ENCODE measurements around the gene TAMALIN. TPM values are rescaled to one million over a fixed set of nuclear protein-coding genes. Genes with fewer than 3 reads are reported as not detected.

Gene TAMALIN
- total RNA-seq, 1 donor from 2014 or later = 11.1 TPM

DNA sequence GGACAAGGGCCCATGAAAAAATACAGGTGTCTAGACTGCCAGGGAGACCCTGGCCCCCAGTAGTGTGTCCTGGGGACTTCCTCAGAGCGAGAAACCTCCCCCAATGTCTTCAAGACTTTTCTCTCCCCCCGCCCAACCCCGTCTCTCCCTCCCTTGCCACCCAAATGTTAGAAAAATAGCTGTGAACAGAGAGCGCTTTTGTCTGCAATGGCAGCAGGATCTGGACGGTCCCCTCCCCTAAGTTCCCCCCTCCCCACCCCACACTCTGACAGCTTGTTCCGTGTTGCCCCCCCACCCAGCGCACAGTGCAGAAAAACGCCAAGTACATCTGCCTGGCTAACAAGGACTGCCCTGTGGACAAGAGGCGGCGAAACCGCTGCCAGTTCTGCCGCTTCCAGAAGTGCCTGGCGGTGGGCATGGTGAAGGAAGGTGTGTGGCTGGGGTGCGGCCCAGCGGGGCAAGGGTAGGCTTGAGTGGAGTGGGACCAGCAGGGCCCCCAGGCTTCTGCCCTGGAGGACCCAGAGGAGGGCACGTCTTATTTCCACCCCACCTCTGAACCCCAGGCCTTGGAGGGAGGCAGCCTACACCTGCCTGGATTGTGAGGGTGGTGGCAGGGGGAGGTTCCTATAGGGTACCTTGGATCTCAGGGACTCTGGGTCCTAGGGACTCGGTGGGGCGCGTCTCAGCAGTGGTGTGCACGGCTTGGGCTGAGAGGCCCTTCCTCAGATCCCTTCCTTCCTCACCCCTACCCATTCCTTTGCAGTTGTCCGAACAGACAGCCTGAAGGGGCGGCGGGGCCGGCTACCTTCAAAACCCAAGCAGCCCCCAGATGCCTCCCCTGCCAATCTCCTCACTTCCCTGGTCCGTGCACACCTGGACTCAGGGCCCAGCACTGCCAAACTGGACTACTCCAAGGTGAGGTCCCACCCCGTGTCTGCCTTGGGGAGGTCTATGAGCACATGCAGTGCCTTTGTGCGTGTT is 49.3 kb downstream of the TAMALIN start:
- Mint-ChIP-seq H3K27me3 (ENCODE audit: low read depth) (no peaks in the 10 kb centered on the region), H3K4me3 (ENCODE audit: unreplicated experiment) (no peak overlapping the region), H3K27ac (ENCODE audit: unreplicated experiment) (no peak overlapping the region), H3K9me3 (ENCODE audit: low read depth) (no peaks in the 10 kb centered on the region), H3K36me3 (ENCODE audit: low read depth) (peaks cover 3% of the 10 kb centered on the region), H3K4me1 (ENCODE audit: low read depth) (peaks cover 9% of the 10 kb centered on the region)
- no peak for DNase-seq (ENCODE audit: low spot score)
- TF ChIP-seq, protein P1, sequence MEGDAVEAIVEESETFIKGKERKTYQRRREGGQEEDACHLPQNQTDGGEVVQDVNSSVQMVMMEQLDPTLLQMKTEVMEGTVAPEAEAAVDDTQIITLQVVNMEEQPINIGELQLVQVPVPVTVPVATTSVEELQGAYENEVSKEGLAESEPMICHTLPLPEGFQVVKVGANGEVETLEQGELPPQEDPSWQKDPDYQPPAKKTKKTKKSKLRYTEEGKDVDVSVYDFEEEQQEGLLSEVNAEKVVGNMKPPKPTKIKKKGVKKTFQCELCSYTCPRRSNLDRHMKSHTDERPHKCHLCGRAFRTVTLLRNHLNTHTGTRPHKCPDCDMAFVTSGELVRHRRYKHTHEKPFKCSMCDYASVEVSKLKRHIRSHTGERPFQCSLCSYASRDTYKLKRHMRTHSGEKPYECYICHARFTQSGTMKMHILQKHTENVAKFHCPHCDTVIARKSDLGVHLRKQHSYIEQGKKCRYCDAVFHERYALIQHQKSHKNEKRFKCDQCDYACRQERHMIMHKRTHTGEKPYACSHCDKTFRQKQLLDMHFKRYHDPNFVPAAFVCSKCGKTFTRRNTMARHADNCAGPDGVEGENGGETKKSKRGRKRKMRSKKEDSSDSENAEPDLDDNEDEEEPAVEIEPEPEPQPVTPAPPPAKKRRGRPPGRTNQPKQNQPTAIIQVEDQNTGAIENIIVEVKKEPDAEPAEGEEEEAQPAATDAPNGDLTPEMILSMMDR (IDR thresholded peaks at IDR 0.05) = no peak

DNA sequence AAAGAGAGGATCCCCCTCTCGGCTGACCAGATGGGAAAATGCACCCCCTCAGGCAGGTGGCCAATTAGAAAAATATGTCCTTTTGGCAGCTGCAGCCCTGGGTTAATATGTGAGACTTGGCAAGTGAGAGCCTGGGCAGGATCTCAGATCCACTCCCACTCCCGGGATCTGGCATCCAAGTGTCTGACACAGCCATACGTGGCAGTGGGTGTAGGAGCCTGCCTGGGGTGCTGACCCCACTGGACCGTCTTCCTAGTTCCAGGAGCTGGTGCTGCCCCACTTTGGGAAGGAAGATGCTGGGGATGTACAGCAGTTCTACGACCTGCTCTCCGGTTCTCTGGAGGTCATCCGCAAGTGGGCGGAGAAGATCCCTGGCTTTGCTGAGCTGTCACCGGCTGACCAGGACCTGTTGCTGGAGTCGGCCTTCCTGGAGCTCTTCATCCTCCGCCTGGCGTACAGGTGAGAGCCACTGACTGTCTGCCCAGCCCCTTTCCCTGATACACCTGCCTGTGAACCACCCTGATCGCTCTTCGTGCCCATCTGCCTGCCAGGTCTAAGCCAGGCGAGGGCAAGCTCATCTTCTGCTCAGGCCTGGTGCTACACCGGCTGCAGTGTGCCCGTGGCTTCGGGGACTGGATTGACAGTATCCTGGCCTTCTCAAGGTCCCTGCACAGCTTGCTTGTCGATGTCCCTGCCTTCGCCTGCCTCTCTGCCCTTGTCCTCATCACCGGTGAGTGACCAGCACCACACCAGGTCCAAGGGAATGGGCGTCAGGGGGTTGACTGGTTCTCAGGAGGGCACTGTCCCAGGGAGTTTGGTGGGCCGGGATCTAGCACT is 50.3 kb downstream of the TAMALIN start:
- no peaks in the 10 kb centered on the region for H3K27me3 Mint-ChIP-seq (ENCODE audit: low read depth)

DNA sequence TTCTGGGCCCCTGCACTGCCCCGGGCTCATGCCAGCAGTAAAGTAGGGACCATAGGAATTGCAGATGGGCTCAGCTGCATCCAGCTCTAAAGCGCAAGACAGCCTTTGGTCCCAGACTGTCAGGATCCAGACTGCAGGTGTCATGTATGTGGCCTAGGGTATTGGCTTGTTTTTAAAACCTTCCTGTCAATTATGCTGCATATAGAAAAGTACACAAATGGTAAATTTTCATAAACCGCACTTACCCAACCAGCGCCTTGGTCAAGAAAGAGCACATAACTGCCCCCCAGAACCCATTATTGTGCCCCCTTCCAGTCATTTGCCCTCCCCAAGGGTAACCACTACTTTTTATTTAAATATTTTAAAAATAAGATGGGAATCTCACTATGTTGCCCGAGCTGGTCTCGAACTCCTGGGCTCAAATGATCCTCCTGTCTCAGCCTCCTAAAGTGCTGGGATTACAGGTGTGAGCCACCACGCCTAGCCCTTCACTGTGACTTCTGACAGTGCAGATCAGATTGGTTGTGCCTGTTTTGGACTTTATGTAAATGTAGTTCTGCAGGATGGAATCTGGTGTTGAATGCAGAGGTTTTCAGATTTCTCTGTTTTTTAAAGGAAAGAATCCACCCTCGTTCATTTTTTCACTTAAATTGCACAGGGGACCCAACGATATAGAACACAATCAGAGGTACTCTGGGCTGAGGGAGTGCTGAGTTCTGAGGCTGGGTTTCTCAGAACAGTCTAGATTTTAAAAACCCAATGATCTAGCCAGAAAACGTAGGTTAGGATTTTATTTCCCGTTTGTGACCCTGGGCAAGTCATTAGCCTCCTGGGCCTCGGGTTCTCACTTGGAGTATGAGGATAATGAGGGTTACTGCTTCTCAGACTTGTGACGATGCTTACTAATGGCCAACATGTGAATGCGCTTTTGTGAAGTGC is 51.2 kb downstream of the TAMALIN start:
- H3K27me3 Mint-ChIP-seq (ENCODE audit: low read depth) = no peaks in the 10 kb centered on the region
- H3K9me3 Mint-ChIP-seq (ENCODE audit: low read depth) = no peaks in the 10 kb centered on the region
- DNase-seq (ENCODE audit: low spot score) = no peak
- H3K36me3 Mint-ChIP-seq (ENCODE audit: low read depth) = peaks cover 3% of the 10 kb centered on the region
- TF ChIP-seq, protein P1 (IDR thresholded peaks at IDR 0.05) = no peak
- H3K4me3 Mint-ChIP-seq (ENCODE audit: unreplicated experiment) = no peak overlapping the region
- H3K4me1 Mint-ChIP-seq (ENCODE audit: low read depth) = no peaks in the 10 kb centered on the region
- no peak overlapping the region for H3K27ac Mint-ChIP-seq (ENCODE audit: unreplicated experiment)

More for the DNA sequence above, 50.3 kb downstream of the TAMALIN start:
- no peak overlapping the region for H3K27ac Mint-ChIP-seq (ENCODE audit: unreplicated experiment)
- TF ChIP-seq, protein P1 (IDR thresholded peaks at IDR 0.05) = no peak
- peaks cover under 1% of the 10 kb centered on the region for H3K4me1 Mint-ChIP-seq (ENCODE audit: low read depth)
- peaks cover 3% of the 10 kb centered on the region for H3K36me3 Mint-ChIP-seq (ENCODE audit: low read depth)
- H3K4me3 Mint-ChIP-seq (ENCODE audit: unreplicated experiment) = no peak overlapping the region
- DNase-seq (ENCODE audit: low spot score) = peak; percentile 76
- H3K9me3 Mint-ChIP-seq (ENCODE audit: low read depth) = no peaks in the 10 kb centered on the region

DNA sequence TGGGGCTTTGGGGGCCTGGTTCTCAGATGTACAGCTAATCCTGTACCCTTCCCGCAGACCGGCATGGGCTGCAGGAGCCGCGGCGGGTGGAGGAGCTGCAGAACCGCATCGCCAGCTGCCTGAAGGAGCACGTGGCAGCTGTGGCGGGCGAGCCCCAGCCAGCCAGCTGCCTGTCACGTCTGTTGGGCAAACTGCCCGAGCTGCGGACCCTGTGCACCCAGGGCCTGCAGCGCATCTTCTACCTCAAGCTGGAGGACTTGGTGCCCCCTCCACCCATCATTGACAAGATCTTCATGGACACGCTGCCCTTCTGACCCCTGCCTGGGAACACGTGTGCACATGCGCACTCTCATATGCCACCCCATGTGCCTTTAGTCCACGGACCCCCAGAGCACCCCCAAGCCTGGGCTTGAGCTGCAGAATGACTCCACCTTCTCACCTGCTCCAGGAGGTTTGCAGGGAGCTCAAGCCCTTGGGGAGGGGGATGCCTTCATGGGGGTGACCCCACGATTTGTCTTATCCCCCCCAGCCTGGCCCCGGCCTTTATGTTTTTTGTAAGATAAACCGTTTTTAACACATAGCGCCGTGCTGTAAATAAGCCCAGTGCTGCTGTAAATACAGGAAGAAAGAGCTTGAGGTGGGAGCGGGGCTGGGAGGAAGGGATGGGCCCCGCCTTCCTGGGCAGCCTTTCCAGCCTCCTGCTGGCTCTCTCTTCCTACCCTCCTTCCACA is 52.0 kb downstream of the TAMALIN start:
- Mint-ChIP-seq H3K9me3 (ENCODE audit: low read depth) (no peaks in the 10 kb centered on the region), H3K27ac (ENCODE audit: unreplicated experiment) (no peak overlapping the region), H3K4me1 (ENCODE audit: low read depth) (no peaks in the 10 kb centered on the region), H3K36me3 (ENCODE audit: low read depth) (peaks cover 3% of the 10 kb centered on the region), H3K4me3 (ENCODE audit: unreplicated experiment) (no peak overlapping the region), H3K27me3 (ENCODE audit: low read depth) (no peaks in the 10 kb centered on the region)
- DNase-seq (ENCODE audit: low spot score) = peak; percentile 84
- TF ChIP-seq, protein P1 (IDR thresholded peaks at IDR 0.05) = no peak

All from chondrocyte (in vitro differentiated cells).